ENCODE results near the gene SPNS3. TPM values are rescaled to one million over a fixed set of nuclear protein-coding genes. Genes with fewer than 3 reads are reported as not detected.

The SPNS3 gene
- total RNA-seq, 1 experiment from 2014 or later = 0.37 TPM

DNA sequence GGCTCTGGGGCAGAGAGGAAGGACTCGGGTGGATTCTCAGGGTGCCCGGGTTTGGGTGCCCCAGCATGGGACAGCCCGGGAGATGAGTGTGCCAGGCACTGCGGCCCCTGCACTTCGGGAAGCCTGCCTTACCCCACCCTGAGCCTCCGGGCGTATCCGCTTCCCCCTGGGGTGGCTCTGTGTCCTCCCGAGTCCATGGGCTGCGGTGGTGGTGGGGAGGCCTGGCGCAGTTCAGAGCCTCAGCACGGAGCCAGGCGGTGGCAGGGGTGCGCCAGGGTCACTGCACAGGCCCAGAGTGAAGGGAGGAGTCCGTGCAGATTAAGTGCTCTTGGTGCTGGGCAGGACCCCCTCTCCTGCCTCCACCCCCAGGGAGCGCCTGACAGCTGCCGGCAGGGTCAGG is 100.8 kb downstream of the SPNS3 start (continued):
- TF ChIP-seq, protein P1, sequence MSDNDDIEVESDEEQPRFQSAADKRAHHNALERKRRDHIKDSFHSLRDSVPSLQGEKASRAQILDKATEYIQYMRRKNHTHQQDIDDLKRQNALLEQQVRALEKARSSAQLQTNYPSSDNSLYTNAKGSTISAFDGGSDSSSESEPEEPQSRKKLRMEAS (IDR thresholded peaks at IDR 0.05) = no peak
- TF ChIP-seq CEBPB (IDR thresholded peaks at IDR 0.05; ENCODE audit: low read depth) (no peak), ZBTB33 (IDR thresholded peaks at IDR 0.05; ENCODE audit: extremely low read depth, insufficient replicate concordance, low read length) (no peak), EZH2 (IDR thresholded peaks at IDR 0.05) (no peak), POLR2A (IDR thresholded peaks at IDR 0.05; ENCODE audit: borderline replicate concordance, extremely low read depth, insufficient read depth, insufficient read length) (no peak), ELF1 (IDR thresholded peaks at IDR 0.05; ENCODE audit: borderline replicate concordance, low read depth) (no peak), TCF7L2 (IDR thresholded peaks at IDR 0.05; ENCODE audit: borderline replicate concordance, extremely low read depth, insufficient read depth, insufficient read length) (no peak), CBX3 (IDR thresholded peaks at IDR 0.05; ENCODE audit: low read depth) (no peak), EZH2phosphoT487 (IDR thresholded peaks at IDR 0.05; ENCODE audit: borderline replicate concordance) (no peak)

- H3K4me1 ChIP-seq (ENCODE audit: control insufficient read depth in 1 of 2, insufficient read depth in 2 of 2, low read length in 2 of 2) = peaks cover 8 to 19% of the 10 kb centered on the region in 2 experiments; a peak in 3 of 4 replicates
- no peaks in the 10 kb centered on the region for H3K27me3 ChIP-seq (ENCODE audit: insufficient read depth, low read length)
- H2AFZ ChIP-seq (ENCODE audit: low read depth, low read length, poor library complexity, severe bottlenecking) = no peak overlapping the region
- no TSS peak for BruUV-seq (replicated peaks)
- no peaks in the 10 kb centered on the region for H3K9me3 ChIP-seq (ENCODE audit: control insufficient read depth in 1 of 2, insufficient read depth in 1 of 2, low read depth in 1 of 2, low read length in 2 of 2)
- ChIA-PET RAD21 (ENCODE audit: low non-redundant PET in 1 of 2, low total read pairs in 2 of 2, uncharacterized antibody in 2 of 2, unreplicated experiment in 2 of 2) (interaction anchor here in 1 of 2 experiments (1.1 kb wide), 1 partner anchor 114 kb away, joined by 3 read pairs; no protein-coding TSS in a partner anchor), CTCF (no interaction called here), POLR2A (no interaction called here)
- no peaks in the 10 kb centered on the region for H3K9me2 ChIP-seq (ENCODE audit: insufficient read depth)
- no peaks in the 10 kb centered on the region for H3K79me2 ChIP-seq (ENCODE audit: insufficient read depth, low read length)
- no peaks in the 10 kb centered on the region; the same call in 1 of the 2 replicates for H4K20me1 ChIP-seq (ENCODE audit: insufficient read depth)
- DNase-seq (ENCODE audit: low read depth, low spot score) = no peak
- peaks cover 6 to 22% of the 10 kb centered on the region in 2 experiments; a peak in 3 of 4 replicates for H3K36me3 ChIP-seq (ENCODE audit: control insufficient read depth in 1 of 2, insufficient read depth in 2 of 2, low read length in 2 of 2)
- H3K4me2 ChIP-seq (ENCODE audit: low read length) = 0 out of 2 replicates have a peak overlapping the region, but pooled peaks have one; percentile 31
- intact Hi-C loops (cut with micrococcal nuclease) = loop anchor here (5.0 kb wide), 1 partner anchor 113 kb away; no protein-coding TSS in a partner anchor
- peak; percentile 10 for ATAC-seq
- no peak overlapping the region for H3K9ac ChIP-seq (ENCODE audit: low read length)
- no peak; the same call in 1 of the 2 replicates for TF ChIP-seq POLR2AphosphoS5 (IDR thresholded peaks at IDR 0.05; ENCODE audit: low read depth, low read length)
- TF ChIP-seq ZNF274 (IDR thresholded peaks at IDR 0.05; ENCODE audit: low read depth, low read length) = no peak
- peak overlapping the region; percentile 22 for H3K27ac ChIP-seq (ENCODE audit: low read depth, low read length)
- no peak overlapping the region for H3K4me3 ChIP-seq (replicated peaks in 1 of 2; ENCODE audit: low read depth in 1 of 2, low read length in 2 of 2)
Observed at GRCh38 chr17:4534928-4535666, 101.4 kb downstream of the SPNS3 start.

Measured in HCT116 (cell line).